ENCODE data around the gene FAF1.

Gene FAF1

GRCh38 chr1:50422946-50423669 is 537.0 kb downstream of the FAF1 start, which contains the start of gene DMRTA2:
Gene DMRTA2, minus strand, starts transcription at chr1:50423443. Its CDS starts 1,907 bp downstream, at chr1:50421536.
- DNase-seq = no peak

DNA sequence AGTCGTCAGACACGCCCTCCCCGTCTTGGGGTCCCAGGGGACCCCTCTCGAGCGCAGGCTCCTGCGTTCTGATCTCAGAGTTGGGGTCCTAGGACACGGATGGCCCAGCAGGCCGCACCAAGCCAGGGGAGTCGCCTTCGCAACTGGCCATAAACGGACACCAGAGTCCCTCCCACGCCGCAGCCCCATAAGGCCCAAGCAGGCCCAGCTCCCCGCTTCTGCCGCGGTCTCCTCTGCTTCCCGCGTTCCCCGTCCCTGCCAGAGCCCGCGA is 537.5 kb downstream of the FAF1 start:
- DNase-seq = no peak

DNA sequence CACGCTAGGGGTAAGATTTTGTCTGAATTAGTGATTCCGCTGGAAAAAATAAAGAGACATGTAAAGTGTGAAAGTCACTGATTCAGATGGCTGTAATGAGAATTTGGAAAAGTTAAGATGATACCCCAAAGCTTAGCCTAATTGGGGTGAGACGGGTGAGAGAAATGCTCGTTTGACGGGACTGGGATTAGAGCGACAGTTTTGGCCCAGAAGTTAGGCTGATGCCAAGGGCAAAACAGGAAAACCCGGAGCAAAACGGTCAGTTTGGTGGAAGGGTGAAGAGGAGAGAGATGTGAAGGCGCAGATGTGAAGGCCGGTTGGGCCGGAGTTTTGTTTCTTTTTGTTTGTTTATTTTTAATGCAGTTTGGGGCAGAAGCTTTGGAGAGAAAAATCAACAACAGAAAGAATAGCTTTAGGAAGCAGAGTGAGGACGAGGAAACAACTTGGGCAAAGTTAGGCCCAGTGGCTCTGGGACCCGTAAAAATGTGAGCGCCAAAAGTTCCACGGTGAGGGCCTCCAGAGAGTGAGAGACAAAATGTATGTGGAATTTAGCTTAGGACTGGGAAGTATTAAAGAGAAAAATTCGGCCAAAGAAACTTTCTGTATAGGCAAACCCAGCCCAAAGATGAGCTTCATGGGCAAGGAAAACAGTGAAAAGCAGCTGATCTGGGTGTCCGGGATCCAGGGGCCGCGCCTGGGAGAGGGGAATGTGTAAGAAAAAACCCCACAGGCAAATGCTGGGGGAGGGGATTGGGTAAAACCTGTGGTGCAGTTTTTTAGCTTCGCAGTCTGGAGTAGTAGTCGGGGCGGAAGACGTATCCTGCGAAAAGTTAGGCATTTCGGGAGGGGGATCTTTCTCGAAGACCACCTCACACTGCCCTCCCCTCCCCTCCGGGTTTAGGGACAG is 538.0 kb downstream of the FAF1 start:
- DNase-seq = no peak

DNA sequence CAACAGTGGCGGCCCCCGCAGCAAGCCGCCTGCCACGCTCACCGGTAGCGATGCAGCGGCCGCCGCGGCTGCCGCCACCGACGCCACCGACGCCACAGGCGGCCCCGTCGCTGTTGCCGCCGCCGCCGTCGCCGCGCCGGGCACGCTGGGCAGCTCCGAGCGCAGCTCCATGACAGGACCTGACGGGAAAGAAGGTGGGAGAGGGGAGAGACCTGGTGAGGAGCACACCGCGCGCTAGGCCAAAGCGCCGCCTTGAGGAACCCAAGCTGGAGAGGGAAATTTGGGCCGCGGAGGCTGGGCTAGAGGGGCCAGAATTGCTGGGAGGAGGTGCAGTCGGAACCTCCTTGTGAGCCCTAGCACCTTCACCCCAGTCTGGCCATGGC is 538.7 kb downstream of the FAF1 start:
- DNase-seq = no peak

DNA sequence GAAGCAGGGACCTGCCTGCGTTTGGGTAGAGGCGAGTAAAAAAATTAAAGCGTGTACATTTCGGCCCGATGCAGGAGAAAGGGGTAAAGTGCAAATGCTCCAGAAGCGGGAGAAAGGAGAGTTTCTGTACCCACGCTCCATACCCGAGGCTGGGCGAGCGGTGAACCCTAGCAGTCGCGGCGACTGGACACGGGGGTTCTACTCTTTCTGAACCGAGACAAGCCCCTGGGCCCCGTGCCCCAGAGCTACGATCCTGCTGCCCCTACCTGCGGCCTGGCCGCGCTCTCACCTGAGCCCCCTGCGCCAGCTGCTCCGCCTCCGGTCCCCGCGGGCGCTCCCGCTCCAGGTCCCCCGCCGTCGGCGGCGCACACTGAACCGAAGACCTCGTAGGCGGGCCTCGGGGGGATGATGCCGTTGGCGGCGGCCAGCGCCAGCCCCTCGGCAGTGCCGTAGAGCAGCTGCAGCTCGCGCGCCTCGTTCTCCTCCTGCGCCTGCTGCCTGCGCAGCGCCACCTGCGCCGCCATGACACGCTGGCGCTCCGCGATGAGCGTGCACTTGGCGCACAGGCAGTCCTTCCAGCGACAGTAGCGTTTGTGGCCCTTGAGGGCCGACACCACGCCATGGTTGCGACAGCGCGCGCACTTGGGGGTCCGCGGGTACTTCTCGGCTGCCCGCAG is 539.2 kb downstream of the FAF1 start:
- DNase-seq = no peak

DNA sequence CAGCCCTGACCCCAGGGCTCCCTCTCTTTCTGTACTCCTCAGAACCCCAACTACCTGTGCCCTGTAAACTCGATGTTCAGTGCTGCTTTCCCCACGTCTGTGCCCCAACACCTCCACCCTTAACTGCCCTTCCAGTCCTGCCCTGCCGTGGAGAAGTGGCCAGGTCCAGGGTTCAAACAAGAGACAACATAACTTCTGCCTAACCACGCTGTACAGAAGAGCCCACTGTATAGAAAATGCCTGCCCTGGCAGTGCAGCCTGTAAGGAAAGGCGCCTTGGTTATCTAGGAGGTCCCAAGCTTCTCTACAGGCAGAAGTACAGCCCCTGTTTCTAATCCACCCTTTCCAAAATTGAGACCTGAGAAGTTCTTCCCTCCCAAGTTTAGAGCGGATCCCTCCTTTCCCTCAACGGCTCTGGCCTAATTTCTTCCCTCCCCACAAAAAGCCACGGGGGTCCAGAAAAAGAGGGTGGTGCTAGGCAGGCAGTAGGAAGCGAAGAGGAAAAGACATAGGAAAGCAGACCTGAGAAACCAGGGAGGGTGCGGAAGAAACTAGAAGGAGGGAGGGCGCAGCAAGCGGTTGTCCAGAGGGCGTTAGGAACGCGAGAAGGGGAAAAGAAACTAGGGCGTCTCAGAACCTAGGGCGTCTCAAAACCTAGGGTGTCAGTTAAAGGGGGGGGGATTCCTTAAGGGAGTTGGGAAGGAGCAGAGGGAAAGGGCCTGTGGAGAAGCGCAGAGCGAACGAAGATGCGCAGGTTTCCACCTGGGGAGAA is 540.0 kb downstream of the FAF1 start:
- DNase-seq = no peak

DNA sequence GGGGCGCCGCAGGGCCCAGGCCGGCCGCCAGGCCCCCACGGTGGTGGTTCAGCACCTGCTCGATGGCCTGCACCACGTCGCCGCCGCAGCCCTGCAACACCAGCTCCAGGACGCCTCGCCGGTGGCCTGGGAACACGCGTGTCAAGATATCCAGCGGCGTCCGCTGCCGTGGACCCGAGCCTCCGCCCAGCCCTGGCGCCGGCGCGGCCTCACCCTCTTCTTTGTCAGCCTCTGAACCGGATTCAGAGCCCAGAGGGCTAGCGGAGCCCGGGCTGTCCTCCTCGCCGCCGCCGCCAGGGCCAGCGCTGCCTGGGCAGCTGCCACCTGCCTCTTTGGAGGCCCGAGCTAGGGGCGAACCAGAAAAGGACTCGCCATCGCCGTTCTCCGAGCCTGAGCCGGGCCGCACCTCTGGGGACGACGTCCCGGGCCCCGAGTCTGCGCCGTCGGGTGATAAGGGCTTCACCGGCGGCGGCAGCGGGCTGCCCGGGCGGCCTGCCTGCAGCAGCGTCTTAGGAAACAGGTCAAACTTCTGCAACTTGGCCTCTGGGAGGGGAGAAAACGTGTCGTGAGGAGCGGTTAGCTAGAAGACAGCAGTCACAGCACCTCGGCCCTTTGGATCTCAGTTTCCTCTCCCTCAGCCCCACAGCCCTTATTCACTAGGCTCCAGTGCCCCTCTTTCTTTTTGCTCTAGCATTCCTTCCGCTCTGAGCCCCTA is 540.7 kb downstream of the FAF1 start:
- no peak for DNase-seq

- DNase-seq = no peak
Measured at GRCh38 chr1:50418600-50419109, 541.4 kb downstream of the FAF1 start.

GRCh38 chr1:50417946-50418599 is 542.0 kb downstream of the FAF1 start:
- DNase-seq = no peak

- DNase-seq = no peak
Measured at GRCh38 chr1:50417507-50417906, 542.6 kb downstream of the FAF1 start.

DNA sequence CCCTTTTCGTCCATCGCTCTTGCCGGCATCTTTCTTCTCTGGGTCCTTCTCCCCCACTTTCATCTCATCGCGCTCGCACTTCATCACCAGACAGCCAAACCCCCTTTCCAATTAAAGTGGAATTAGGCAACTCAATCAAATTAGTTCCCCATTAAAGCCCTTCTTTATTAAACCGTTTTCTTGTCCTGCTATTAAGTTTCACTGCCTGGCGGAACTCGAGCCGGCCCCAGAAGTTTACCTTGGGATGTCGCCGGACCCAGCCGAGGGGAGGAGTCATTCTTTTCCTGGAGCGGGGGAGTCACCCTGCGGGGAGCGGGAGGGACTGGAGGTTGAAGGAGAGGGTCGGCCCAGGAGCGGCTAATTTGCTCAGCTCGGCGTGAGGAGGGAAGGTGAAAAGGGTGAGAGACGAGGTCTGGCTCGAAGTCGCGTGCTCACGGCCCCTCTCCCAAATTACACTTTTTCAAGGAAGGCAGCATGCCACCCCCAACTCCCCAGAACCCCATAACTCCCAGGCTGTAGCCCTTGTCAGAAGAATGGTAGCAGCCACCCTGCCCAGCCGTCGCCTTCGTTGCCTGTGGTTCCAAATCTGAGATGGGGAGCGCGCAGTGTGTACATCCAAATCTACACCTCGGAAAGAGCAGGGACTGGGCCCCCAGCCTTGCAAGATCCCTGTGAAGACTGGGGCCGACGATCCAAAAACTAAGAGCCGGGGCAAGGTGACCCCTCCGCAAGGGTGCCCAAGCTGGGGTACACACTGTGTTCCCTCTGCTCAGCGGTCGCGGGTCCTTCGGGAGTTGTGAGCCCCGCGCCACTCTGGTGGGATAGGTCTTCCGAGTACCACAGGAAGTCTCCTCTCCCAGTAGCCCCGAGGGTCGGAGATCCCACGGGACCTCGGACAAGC is 543.3 kb downstream of the FAF1 start:
- no peak for DNase-seq

DNA sequence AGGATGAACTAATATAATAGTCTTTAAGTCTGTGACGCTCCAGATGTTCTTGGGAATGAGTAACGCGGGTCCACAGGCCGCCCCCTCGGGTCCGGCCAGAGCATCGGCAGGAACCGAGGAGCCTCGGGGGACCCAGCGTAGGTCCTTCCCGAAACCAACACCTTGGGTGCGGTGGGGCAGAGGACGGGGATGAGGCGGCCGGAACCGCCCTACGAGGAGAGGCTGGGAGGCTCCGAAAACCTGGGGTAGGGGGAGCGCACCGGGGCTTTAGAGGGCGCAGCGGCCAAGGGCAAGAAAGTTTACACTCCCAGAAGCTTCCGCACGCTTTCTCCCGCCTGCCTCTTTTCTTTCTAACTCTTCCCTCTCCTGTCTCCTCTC is 543.9 kb downstream of the FAF1 start:
- no peak for DNase-seq

DNA sequence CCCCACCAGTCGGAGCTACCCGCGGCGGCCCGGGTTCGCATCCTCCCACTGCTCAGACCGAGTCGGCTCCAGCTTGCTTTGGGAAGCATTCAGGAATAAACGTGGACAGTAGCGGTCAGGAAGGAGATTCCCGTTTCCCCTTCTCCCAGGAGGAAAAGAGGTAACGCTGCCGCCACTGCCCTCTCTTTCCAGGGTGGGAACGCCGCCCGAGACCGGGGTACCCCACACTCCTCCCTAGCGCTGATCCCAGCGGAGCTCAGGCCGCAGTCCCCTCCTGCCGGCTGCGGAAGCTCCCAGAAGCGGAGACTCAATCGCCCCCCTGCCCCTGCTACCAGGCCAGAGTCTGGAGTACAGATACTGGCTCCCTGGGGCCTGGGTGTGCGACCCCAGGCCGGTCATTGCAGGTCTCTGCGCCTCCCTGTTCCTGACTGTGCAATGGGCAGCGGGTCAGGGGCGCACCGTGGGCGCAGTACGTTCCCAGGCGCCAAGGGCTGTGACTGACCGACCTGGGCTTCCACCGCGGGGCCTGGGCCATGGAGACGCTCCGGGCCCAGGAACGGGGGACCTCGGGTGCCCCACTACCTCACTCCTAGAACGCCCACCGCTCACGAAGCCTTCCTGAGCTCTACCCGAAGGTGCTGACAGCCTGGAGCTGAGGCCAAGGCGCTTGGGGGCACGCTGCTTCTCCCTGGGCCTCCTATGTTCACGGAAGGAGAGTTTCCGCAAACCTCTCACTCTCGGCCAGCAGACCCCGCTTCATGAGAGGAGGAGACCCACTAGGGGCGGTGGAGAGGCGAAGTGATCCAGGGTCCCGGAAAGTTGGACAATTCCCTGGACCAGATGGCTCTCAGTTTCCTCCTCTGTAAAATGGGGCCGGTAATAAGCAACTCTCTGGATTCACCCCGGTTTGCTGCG is 544.6 kb downstream of the FAF1 start:
- DNase-seq = no peak

DNA sequence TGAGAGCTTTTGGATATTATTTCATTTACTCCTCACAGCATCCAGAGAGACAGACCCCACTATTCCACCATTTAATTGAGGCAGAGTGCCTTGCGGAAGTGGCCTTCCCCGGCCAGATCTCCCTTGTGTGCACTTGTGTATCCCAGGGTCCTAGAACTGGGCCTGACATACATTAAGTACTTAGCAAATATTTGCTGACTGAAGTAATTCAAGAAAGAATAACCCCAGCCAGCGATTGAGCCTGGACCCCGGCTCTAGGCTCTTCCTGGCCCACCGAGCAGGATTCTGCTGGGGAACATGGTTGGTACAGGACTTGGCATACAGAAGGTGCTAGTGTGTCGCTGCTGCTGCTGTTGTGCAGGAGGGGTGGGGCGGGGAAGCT is 545.2 kb downstream of the FAF1 start:
- no peak for DNase-seq

GRCh38 chr1:50412813-50413476 is 547.1 kb downstream of the FAF1 start:
- DNase-seq = no peak

DNA sequence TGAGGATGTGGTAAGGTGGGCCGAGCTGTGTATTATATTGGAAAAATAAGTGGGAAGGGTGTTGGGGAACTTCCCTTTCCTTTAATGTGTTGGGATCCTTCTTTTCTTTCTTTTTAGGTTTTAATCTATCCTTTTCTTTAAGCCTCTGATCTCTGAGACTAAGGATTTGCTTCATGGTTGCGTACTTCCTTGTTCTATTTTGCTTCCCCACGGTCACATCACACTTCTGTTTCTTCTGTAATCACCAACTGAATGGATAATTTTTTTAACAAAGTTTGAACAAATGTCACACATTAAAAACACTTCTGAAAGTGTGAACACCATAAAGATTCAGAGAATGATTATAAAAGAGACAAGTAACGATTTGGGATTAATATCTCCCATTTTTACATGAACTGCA is 554.3 kb downstream of the FAF1 start:
- DNase-seq = no peak

DNA sequence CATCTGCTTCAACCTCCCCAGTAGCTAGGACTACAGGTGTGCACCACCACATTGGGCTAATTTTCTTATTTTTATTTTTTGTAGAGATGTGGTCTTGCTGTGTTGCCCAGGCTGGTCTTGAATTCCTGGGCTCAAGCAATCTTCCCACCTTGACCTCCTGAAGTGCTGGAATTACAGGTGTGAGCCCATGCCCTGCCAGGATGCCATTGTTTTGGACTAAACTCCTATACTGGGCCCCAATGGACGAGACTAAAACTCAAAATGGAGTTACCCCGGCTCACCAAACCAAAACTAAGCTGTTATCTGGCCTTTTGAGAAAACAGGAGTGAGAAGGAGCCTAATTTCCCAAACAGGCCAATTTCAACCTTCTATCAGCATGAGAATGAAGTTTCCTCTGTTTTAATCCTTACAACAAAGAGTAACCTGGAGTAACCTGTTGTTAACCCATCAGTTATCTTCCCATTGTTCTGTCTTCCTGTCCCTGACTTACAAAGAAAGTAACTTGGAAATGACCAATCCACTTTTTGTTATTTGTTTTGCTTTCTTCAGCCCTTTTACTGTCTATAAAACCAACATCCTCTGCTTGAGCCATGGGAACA is 566.4 kb downstream of the FAF1 start:
- no peak for DNase-seq
